GM15510 (cell line): ENCODE measurements around the gene CYSRT1.

Source experiments
- POLR2A ChIP-seq: IDR thresholded peaks from 3 replicates; pipeline ENCODE4 v1.6.1; 2011; ENCODE audit warnings: borderline replicate concordance; ENCODE audit not compliant: insufficient read length; ENCODE audit errors: extremely low read depth

Gene CYSRT1

DNA sequence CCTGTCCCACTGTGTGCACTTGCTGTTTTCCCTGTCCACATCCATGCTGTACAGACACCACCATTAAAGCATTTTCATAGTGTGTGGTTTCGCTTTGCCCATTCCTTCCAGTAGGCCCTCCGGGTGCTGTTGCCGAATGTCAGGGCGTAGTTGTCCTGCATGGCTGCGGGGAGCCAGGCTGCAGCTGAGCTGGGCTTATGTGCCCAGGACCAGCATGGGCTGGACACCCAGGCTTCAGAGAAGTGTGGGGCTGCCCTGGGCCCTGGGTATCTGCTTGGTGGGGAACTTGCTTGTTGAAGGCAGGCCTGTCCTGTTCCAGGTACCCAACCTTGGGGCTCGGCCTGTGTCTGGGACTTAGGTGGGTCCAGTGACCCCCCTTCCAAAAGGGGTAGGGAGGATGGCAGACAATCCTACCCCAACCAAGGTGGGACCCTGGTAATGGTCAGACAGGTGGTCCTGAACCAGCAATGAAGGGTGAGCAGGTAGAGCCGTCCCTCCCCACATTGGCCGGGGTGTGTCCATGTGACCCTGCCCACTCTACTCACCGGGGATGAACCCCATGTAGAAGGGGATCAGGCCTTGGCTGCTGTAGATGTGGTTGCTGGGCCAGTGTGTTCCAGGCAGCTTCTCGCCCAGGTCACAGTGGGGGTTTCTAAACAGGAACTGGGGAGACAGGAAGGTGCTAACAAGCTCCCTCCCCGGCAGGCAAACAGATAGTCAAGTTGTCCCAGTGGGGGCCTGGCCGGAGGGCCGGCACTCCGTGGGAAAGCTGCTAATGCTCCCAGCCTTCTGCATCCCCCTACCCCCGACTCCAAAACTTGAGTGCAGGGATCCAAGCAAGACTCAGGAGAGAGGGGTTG is 18.9 kb downstream of the CYSRT1 start:
- TF ChIP-seq POLR2A = peak; percentile 40

DNA sequence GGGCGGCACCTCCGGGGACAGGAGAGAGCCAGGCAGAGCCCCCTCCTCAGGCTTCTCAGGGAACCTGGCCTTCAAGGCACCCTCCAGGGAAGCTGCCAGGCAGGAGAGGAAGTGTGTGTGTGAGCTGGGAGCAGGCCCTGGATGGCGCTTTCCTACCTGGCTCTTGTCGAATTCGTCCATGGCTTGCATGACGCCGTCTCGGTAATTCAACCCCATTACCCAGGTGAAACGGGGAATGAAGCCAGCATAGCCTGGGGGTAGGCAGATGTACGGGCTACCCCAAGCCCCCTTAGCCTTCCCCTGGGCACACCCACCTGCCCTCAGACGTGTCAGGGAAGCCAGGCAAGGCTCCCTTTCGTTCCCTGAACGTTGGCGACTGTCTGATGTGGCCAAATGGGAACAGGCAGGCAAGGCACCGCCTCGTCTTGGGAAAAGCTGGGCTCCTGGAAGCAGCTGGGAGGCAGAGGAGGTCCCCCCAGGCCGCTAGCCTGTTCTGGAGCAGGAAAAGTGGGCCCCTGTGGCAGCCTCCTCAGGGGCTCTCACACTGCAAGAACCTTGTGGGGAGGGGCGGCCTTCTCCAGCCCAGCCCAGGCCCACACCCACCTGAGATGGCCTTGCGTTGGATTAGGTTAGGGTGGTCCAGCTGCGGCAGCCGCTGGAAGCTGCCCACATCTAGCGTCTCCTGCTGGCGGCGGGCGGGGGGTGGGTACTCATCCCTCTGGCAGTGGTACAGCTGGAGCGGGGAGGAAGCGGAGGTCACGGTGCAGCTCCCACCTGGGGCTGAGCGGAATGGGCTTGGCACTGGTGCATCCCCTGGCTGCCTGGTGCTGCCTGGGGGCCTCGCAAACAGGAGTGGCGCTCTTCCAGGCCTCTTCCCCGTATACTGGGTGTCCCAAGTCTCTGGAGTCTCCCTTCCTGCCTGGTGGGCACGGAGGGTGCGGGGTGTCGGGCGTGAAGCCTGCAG is 19.8 kb downstream of the CYSRT1 start:
- TF ChIP-seq POLR2A = no peak

DNA sequence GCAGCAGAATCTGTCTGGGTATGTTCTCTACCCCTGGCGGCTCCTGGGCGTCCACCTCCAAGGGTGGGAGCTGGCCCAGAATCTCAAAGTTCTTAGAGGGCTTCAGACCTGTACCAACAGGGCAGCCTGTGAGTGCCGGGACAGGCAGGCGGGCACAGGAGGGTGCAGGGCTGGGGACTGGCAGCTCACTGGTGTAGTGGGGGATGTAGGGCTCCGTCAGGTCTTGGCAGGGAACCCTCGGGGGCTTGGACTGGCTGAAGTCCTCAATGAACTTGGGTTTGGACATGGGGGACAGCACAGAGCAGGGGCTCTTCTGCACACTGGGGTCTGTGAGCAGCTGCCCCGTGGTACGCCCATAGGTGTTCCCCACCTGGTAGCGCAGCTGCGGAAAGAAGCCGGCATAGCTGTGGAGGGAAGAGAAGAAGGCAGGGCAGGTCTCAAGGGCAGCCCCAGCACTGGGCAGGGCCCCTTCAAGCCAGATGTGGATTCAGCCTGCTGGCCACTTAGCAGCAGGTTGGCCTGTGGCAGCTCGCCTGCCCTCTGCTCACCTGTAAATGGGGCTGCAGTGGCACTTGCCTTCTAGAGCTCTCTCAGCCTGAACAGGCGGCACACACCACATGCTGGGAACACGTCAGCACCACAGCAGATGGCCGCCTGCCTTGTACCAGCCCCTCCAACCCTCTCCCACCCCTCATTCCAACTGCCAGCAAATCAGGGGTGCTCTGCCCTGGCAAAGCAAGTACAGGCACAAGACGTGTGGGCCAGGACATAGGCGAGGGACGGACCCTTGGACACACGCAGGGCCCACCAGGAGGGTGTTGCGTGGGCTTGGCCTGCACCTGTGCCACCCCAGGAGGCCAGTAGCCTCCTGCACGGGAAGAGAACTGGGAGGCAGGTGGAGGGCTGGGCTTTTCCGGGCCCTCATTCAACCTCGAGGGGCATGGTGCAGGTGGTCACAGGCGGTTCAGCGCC is 20.8 kb downstream of the CYSRT1 start:
- TF ChIP-seq POLR2A = no peak

DNA sequence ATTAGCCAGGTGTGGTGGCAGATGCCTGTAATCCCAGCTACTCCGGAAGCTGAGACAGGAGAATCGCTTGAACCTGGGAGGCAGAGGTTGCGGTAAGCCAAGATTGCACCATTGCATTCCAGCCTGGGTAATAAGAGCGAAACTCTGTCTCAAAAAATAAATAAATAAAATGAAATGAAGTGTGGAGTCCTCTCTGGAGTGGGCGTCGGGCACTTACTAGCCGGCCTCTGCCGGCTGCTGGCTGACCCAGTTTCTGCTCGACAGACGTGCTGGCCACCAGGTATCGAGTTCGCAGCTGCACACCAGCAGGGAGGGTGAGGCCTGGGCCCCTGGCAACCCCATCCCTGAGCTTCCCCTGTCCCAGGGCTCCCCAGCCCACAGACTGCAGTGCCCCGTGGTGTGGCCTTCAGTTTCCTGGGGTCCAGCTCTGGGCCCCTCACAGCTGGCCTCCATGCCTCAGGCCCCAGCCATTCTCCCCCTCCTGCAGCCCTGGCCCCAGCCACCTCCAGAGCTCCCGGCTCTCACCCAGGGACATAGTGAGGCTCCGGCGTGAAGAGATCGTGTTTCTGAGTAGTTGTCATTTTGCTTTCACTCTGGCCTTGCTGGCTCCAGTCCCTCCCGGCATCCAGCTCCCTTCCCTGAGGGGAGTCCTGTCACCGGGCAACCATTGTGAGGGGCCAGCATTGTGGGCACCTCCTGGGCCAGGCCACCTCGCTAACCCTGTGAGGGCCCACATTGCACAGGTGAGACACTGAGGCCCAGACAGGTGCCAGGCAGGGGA is 22.4 kb downstream of the CYSRT1 start:
- no peak for TF ChIP-seq POLR2A

DNA sequence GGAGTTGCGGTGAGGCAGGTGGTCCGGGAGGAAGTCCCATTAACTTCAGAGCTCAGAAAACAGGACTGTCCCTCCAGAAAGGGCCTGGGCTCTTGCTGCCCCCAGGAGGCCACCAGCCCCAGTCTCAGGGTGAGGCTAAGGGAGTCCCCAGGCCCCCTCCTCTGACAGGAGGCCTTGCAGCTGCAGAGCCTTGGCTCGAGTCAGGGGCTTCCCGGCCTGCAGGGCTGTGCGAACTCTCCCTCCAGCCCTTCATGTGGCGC is 22.9 kb downstream of the CYSRT1 start:
- no peak for TF ChIP-seq POLR2A

DNA sequence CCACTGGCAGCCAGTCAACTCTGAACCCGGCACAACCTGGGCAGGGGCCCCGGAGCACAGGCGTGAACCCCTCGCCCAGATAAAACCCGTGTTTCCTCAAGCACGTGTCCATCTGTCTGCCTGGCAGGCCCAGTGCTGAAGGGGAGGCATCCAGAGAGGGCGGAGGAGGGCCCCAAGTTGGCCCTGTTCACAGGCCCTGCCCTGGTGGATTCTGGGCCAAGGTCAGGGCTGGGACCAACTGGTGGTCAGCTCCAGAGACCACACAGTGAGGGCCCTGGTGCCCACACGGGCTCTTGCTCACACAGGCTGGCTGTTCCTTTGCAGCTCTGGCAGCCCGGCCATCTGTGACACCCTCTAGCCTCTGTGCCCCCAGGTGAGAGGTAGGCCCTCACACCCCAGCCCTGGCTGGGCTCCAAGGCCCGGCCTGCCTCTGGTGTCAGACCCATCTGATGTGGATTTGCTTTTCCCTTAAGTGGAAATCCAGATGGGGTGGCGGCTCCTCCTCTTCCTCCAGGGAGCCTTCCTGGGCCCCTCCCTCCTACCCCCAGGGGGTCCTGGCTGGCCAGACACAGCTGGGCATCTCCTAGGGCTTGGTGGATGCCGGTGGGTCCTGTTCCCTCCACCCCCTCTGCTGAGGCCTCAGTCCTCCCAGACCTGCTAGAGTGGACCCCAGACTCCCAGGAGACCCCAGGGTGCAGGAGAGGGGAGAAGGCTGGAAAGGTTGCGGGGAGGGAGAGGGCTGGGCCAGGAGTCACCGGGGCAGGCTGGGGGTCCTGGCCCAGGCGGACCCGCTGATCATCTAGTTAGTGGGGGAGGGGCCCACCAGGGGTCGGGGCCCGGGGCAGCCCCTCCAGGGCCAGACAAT is 25.6 kb downstream of the CYSRT1 start:
- TF ChIP-seq POLR2A = no peak

DNA sequence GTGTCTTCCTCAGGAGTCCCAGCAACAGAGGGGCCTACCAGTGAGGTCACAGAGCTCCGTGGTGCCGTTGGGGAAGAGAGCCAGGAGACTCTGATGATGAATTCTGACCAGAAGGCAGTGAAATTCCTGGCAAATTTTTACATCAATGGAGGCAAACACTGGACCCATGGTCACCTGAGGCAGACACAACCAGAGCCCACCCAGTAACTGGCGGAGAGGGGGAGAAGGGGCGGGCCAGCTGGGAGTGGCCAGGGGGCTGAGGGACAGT is 26.2 kb downstream of the CYSRT1 start, which contains the start of gene STPG3:
STPG3 (plus strand) TSS at position 93 of the 268 bp plus-strand sequence; CDS start at position 94, 1 bp downstream.
- TF ChIP-seq POLR2A = no peak

DNA sequence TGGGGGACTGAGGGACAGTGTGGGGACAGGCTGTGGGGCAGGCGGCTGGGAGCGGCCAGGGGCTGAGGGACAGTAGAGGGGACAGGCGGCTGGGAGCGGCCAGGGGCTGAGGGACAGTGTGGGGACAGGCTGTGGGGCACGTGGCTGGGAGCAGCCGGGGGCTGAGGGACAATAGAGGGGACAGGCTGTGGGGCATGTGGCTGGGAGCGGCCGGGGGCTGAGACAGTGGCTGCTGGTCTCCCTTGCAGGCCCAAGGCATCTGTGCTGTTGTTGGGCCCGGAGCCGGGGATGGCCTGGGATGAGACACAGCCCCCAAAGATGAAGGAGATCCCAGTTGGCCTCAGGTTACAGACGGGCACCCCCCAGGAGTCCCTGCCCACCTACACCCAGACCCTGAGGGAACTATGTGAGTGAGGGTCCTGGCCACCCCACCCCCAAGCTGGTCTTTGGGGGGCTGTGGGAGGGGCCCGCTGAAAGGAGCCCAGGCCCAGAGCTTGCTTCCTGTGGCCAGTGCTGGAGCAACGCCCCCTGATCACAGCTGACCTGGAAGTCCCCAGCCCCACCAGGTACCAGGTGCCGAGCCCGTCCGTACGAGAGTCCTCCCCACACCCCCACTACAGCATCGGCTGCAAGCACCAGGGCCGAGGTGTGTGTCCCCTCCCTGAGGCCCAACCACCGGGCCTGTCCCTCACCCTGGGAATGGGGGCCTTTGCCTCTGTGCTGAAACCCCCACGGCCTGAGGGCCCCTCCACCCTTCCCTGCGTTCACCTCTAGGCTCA is 26.7 kb downstream of the CYSRT1 start:
- no peak for TF ChIP-seq POLR2A

DNA sequence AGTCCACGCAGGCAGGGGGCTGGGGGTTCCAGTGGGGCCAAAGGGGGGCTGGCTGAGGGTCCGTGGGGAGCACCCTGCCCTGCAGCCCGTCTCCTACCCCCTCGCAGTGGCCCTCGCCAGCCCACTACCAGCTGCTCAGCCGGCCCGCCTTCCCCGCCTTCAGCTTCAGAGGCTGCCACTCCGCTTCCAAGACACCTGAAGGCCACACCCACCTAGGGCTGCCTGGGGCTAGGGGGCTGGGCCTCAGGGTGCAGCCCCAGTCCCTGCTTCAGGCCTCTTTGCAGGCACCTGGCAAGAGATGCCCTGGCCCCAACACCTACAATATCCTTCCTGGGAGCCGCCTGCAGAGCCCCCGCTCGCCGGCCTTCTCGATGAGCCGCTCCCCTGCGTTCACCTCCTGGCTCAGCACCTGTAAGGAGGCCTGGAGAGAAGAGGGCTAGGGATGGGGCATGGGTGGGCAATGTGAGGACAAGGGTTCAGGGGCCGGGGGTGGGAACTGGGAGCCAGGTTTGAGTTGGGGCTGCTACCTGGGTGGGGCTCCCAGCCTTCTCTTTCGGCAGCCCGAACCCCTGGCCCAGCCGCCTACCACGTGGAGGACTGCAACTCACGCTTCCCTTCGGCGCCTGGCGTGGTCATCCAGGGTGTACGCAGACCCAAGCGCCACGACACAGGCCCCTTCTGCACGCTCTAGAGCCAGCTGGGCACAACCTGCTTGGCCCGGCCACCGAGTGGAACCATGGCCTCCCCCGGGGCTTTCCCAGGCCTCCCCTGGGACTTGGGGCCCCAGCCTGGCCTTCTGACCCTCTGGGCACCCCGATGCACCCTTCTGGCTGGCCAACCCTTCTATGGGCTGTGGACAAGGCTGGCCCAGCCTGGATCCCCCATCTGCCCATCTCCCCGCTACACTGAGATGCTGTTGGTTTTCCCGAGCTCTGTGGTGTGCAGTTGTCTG is 27.9 kb downstream of the CYSRT1 start:
- TF ChIP-seq POLR2A = no peak

DNA sequence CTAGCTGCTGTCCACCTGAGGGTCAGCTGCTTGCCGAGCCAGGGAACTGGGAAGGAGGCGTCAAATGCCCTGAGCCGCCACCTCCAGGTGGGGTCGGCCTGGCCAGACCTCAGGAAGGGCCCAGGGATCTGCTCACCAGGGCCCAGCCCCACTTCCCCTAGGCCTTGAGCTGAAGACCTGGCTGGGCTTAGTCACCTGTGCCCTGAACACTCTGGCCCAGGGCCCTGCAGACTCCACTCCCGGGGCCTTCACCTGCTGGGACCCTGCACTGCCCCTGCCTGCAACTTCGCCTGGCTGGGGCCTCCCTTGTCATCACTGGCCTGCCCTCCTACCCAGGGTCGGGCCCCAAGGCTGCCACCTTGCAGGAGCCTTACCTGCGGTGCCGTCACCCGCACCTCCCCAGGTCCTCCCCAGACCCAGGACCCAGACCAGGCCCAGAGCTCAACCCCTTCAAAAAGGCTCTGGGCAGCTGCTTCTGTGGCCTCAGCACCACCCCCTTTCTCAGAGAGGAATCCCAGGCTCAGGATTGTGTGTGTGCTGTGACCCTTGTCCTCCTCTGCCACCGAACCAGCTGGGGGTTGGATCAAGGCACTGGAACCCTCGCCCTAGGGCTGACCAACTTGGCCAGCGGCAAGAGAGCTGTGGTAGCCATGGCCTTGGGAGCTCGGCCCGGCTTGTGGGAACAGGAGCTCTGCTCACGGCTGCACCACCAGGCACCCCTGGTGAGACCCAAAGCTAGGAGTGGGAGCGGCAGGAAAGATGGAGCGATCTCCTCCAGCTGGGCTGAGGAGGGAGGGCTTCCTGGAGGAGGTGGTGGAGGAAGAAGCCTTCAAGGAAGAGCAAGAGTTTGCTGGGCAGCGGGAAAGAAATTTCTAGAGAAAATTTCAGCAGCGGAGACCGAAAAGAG is 29.0 kb downstream of the CYSRT1 start:
- no peak for TF ChIP-seq POLR2A
